ENCODE measurements around the gene UCK1.

GRCh38 chr9:131490514-131490913 lies 40.5 kb downstream of the UCK1 start:
- TF ChIP-seq, protein P1, sequence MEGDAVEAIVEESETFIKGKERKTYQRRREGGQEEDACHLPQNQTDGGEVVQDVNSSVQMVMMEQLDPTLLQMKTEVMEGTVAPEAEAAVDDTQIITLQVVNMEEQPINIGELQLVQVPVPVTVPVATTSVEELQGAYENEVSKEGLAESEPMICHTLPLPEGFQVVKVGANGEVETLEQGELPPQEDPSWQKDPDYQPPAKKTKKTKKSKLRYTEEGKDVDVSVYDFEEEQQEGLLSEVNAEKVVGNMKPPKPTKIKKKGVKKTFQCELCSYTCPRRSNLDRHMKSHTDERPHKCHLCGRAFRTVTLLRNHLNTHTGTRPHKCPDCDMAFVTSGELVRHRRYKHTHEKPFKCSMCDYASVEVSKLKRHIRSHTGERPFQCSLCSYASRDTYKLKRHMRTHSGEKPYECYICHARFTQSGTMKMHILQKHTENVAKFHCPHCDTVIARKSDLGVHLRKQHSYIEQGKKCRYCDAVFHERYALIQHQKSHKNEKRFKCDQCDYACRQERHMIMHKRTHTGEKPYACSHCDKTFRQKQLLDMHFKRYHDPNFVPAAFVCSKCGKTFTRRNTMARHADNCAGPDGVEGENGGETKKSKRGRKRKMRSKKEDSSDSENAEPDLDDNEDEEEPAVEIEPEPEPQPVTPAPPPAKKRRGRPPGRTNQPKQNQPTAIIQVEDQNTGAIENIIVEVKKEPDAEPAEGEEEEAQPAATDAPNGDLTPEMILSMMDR (IDR thresholded peaks at IDR 0.05; ENCODE audit: low read depth, low read length), result no peak
- TF ChIP-seq EZH2phosphoT487 (IDR thresholded peaks at IDR 0.05; ENCODE audit: low read depth), result no peak

Measured in OCI-LY3 (cell line).